SHP77 (cell line): Measurements from ENCODE around the gene PXDN.

ENCODE experiments used
- DNase-seq, 2 experiments: peaks; one replicate each; lab custom pipeline; 2025; lab: John Stamatoyannopoulos, UW

The PXDN gene

DNA sequence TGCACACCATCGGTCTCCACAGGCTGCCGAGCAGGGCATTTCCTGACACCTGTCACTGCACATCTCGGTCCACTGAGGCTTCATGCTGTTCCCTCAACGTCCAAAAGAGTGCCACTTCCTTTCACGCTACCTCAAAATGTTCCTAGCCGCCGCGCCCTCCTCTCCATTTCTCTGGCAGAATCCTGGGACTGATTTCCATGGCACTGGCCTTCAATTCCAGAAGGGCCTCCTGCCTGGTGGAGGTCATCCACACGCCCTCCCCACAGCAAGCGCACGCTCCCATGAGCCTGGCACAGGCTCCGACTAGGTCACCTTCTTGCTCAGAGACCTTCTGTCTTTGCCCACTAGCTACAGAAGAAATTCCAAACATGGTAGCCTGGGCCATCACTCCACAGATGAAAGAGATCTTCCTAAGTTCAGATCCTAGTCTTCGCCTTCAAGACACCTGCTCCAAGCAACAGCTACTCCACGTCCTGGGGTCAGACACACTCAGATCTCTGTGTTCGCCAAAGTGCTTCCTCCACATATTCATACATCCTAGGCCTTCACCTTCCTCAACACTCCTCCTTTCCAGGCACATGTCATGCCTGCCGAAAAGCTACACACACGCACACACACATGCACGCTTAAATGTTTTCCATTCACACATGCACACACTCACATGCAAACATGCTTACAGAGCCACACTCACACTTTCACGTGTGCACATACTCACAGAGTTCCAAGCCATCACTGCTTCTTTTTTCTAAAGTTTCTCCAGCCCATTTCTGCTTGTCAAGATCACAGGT is 94.0 kb downstream of the PXDN start:
- no peak for DNase-seq

GRCh38 chr2:1649103-1650084 is 94.9 kb downstream of the PXDN start:
- no peak for DNase-seq

DNA sequence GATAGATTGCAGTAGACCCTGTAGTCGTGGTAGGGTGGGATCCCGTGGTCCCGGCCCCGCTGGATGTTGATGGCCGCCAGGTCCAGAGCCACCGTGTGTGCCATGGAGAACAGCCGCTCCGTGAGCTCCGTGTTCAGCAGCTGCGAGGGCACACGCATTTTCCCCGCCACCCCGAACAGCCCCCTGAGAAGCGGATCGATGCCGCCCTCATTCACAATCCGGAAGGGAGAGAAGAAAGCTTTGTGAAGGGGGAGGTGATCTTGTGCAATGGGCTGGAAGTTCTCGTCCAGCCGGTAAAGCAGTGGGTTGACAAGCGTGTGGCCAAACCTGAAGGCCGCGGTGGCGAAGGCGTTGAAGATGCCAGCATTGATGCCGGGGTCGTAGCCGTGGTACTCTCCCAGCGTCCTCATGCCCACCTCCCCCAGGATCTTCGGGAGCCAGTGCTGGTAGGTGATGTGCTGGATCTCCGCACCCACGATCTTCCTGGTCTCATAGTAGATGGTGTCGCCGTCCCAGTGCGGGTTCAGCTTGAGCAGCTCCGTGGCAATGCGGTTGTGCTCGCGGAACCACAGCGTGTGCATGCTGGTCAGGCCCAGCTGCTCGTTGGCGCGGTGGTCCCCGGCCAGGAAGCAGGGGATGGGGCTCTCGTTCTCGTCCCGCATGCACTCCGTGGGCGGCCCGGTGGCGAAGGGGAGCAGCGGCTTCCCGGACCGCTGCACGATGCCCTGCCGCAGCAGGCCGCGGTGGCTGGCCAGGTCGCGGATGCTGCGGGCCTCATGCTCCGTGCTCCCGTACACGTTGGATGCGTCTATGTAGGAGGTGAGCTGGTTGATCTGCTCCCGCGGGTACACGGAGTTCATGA is 95.8 kb downstream of the PXDN start:
- no peak for DNase-seq

- DNase-seq, result no peak
These were observed 96.7 kb downstream of the PXDN start for GRCh38 chr2:1647417-1648240.

DNA sequence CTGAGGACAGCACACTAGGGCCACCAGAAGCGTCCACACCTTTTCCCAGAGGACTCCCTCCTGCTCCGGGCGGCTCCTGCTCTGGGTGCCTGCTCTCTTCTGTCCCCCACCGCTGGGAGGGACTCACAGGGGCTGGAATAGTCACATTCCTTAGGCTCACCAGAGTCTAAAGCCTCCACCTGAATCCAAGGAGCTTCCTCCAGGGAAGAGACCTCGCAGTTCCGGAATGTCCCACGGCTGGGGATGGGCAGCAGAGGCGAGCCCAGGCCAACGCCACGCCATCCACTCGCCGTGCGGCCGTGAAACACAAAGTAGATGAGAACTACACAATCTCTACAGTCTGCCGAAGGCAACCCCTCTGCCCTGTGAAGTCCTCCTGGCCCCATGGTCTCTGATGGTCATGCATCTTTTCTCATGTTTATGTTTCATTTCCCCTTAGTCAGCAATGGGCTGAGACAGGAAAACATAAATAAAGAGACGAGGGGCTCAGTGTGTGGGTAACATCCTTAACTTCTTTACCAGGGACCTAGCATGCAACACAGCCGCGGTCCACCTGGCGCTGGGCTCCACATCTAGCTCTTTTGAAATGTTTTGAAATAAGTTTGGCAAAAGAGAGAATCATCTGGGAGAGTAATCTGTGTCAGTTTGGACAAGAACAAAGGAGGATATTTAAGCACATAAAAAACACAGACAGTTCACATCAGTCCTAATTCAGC is 98.4 kb downstream of the PXDN start:
- no peak for DNase-seq

DNA sequence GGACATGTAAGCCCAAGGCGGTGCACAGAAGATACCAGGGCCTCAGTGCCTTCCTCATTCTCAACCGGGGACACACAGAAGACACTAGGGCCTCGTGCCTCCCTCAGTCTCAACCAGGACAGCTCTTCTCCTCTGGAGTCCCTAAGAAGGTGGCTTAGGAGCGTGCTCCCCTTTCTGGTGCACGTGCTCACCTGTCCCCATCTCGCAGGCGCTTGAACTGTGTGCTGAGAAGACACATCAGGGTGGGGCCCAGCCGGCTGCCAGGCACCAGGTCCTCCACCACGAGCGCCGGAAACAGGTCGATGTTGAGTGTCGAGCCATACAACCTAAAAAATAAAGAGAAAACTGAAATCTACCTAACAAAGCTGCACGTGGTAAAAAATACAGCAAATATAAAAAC is 99.9 kb downstream of the PXDN start:
- no peak for DNase-seq

DNA sequence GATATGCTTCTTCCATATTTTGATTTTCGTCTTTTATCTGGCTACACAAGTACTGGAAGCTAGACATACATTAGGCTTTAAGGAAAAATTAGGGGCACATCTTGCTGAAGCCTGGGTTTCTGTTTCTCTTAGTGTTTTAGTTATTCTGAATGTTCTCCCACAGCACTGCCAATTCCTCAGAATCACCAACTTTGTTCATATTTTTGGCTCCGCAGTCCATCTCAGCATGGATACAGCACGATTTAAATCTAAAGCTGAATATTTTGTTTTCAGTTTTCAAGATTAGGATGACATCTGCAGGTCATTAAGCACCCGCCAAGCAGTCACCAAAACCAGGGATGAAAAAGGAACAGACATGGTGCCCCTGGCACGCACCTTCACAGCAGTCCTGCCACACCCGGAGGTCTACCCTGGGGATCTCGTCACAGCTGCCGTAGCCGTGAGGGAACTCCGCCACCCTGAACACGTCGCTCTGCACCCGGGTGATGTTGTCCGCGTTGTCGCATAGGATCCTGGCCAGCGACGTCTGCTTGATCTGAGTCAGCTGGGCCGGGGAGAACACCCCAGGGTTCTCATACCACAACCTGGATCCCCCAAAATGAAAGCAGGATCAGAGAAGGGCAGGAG is 101.2 kb downstream of the PXDN start:
- DNase-seq, result no peak

- DNase-seq, result no peak
These were observed 102.1 kb downstream of the PXDN start for GRCh38 chr2:1642066-1642861.

DNA sequence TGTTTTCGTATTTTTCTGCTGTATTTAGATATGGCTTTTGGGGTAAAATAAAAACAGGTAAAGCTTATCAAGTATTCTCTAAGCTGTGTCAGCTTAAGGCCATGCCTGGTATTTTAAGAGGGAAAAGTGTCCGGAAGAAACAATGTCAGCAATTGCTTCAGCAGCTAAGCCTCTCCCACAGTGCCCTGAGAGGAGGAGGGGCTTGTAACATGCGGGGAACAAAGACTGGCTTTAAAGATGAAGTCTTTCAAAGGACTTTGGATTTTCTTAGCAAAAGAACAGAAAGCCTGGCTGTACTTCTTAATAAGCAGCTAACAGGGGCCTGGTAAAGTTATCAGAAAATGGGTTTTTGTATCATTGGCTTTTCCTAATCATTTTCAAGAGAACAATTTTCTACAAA is 102.8 kb downstream of the PXDN start:
- DNase-seq, result no peak

DNA sequence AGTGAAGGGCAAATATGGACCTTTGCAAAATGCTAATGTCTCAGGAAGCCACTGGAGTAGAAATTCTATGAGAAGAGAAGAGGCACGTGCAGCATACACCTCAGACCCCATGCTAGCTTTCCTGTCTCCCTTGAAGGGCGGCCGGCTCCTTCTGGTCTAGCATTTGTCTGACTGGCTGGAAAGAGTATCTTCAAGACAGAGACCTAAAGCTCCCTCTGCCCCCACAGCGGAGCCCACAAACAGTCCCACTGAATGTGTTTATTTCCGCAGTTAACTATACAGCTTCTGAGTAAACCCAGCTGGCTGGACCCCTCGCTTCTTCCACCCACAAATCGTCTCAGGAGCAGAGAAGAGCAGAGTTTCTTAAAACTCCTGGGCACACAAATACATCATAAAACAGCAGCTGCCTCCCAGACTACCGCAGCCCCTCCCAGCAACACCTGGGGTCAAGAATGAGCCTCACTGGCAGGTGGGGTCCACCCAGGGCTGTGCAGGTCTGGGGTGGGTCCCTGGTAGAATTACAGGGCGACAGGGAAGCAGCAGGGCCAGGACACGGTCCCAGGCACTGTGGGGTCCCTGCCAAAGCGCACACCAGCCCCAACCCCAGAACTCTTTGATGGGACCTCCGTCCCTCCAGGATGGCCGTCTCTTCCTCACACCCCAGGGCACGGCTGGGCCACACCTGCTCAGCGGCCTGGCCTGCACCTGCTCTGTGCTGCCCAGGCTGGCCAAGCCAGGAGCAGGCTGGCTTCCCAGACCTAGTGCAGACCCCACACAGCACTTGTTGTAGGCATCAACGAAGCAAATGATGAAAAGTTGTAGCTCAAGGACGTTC is 103.8 kb downstream of the PXDN start:
- DNase-seq, result no peak

- no peak for DNase-seq
These were observed 105.0 kb downstream of the PXDN start for GRCh38 chr2:1639086-1639858.

- DNase-seq, result no peak
These were observed 105.9 kb downstream of the PXDN start for GRCh38 chr2:1638281-1638860.

DNA sequence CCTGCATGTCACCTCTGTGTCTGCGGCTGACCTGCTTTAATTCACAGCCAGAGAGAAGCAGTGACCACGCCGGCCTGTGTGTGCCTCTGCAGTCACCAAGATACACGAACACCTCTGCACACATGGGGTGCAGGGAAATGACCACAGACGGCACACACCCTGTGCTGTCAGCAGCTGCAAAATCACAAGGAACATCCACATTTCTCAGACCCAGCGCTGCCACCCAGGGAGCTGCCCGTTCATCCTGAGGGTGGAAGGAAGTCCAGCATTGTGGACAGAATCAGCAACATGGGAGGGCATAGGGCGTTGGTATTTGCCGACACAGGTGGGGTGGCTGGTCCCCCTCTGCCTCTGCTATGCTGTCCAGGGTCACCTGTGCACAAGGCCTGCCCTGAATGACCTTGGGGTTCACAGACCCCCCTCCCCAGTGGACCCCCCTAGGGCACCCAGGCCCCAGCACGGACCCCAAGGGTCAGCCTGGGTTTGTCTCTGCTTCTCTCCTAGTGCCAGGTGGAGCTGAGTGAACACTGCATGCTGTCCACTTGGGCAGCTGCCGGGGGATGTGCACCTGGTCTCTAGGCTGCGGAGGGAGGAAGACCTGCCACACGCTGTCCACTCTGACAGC is 107.4 kb downstream of the PXDN start:
- DNase-seq, result no peak

- no peak for DNase-seq
These were observed 108.5 kb downstream of the PXDN start for GRCh38 chr2:1635823-1636222.

GRCh38 chr2:1634681-1635341 is 109.5 kb downstream of the PXDN start:
- no peak for DNase-seq

GRCh38 chr2:1633936-1634587 is 110.3 kb downstream of the PXDN start:
- DNase-seq, result peak; percentile 89 to 91
